GM19240 (cell line): ENCODE measurements around the gene C1orf216.
A peak's percentile ranks its signal among the peaks of the same experiment; 100 is the strongest.
"Not testable (repeated sequence)": the region's sequence is repeated elsewhere in the genome, so short reads cannot be mapped to it uniquely, and the experiment has no call there.

Source experiments
- DNase-seq: peaks from one replicate; pipeline ENCODE4 v3.0.0; 2011; ENCODE audit warnings: low spot score; ENCODE audit not compliant: insufficient read length

Gene C1orf216

GRCh38 chr1:35718492-35719336, at the start of gene C1orf216:
TSS of gene C1orf216 (minus strand) at chr1:35718884. CDS start at chr1:35716321, 2,563 bp downstream.
- DNase-seq, result peak; percentile 23

GRCh38 chr1:35764283-35764682, 45.6 kb upstream of the C1orf216 start:
- DNase-seq, result no peak

GRCh38 chr1:35763201-35763600, 44.5 kb upstream of the C1orf216 start:
- DNase-seq, result no peak

- no peak for DNase-seq
These were observed 43.5 kb upstream of the C1orf216 start for GRCh38 chr1:35762141-35762540.

GRCh38 chr1:35756064-35756463, 37.4 kb upstream of the C1orf216 start:
- DNase-seq, result no peak

- no peak for DNase-seq
These were observed 35.1 kb upstream of the C1orf216 start for GRCh38 chr1:35753626-35754260.

- no peak for DNase-seq
These were observed 29.6 kb upstream of the C1orf216 start for GRCh38 chr1:35748326-35748725.

GRCh38 chr1:35745124-35745730, 26.5 kb upstream of the C1orf216 start:
- no peak for DNase-seq

GRCh38 chr1:35737120-35737519, 18.4 kb upstream of the C1orf216 start:
- no peak for DNase-seq

GRCh38 chr1:35727434-35728040, 8.9 kb upstream of the C1orf216 start:
- no peak for DNase-seq

- no peak for DNase-seq
These were observed 8.1 kb upstream of the C1orf216 start for GRCh38 chr1:35726450-35727433.

GRCh38 chr1:35725596-35725995, 6.9 kb upstream of the C1orf216 start:
- no peak for DNase-seq

- no peak for DNase-seq
These were observed 690 bp downstream of the C1orf216 start for GRCh38 chr1:35717911-35718476.

GRCh38 chr1:35715568-35716002, 3.1 kb downstream of the C1orf216 start:
- DNase-seq, result peak; percentile 87

- DNase-seq, result no peak
These were observed 3.6 kb downstream of the C1orf216 start for GRCh38 chr1:35714921-35715567.

- DNase-seq, result not testable (repeated sequence)
These were observed 7.6 kb downstream of the C1orf216 start for GRCh38 chr1:35711098-35711497.

GRCh38 chr1:35708952-35709351, 9.7 kb downstream of the C1orf216 start:
- DNase-seq, result no peak

- no peak for DNase-seq
These were observed 10.2 kb downstream of the C1orf216 start for GRCh38 chr1:35708441-35708921.

GRCh38 chr1:35707601-35708440, 10.9 kb downstream of the C1orf216 start:
- no peak for DNase-seq
